HG03575 (cell line): Measurements from ENCODE around the gene SKOR1.

Experiments used
- ATAC-seq: cut with Tn5 transposase; IDR thresholded peaks from one replicate; pipeline ENCODE4 v1.9.1; 2021; ENCODE audit not compliant: unreplicated experiment, insufficient number of reproducible peaks, low FRiP score; ENCODE audit errors: extremely low read depth

The SKOR1 gene

GRCh38 chr15:67873777-67874176 is 48.5 kb downstream of the SKOR1 start:
- ATAC-seq = no peak

- no peak for ATAC-seq
These were observed 53.5 kb downstream of the SKOR1 start for GRCh38 chr15:67878712-67879206.

- no peak for ATAC-seq
These were observed 54.3 kb downstream of the SKOR1 start for GRCh38 chr15:67879440-67880129.

GRCh38 chr15:67880651-67881182 is 55.4 kb downstream of the SKOR1 start:
- ATAC-seq = no peak

GRCh38 chr15:67882487-67883233 is 57.4 kb downstream of the SKOR1 start:
- ATAC-seq = no peak

- no peak for ATAC-seq
These were observed 58.0 kb downstream of the SKOR1 start for GRCh38 chr15:67883234-67883773.

- ATAC-seq = no peak
These were observed 58.7 kb downstream of the SKOR1 start for GRCh38 chr15:67884009-67884408.
